OCI-LY7 (cell line): ENCODE data around the gene KCNA5. TPM values are rescaled to one million over a fixed set of nuclear protein-coding genes. Genes with fewer than 3 reads are reported as not detected.

Source experiments
- BruUV-seq: library from RNA; stranded (reverse); fragments of 400-500 nt; replicated peaks from 2 replicates; lab custom pipeline; 2021; lab: Mats Ljungman, UMichigan
- CTCF ChIA-PET: fragments of 300-600 bp; sonication (Branson Sonifier 250); formaldehyde crosslinking; loops from one replicate; lab custom pipeline; 2022; ENCODE audit warnings: antibody characterized with exemption; ENCODE audit not compliant: unreplicated experiment; lab: Charles Lee
- POLR2A ChIA-PET: fragments of 300-600 bp; sonication (Branson Sonifier 250); formaldehyde crosslinking; loops from one replicate; lab custom pipeline; 2022; ENCODE audit warnings: antibody characterized with exemption; lab: Charles Lee
- DNase-seq: peaks from one replicate; pipeline ENCODE4 v3.0.0-alpha.2; 2015; ENCODE audit warnings: low spot score
- H2AFZ ChIP-seq: fragments of 200-600 bp; sonication (generic), shearing (Covaris generic); 2 replicates; pipeline ENCODE4 v1.6.1; 2014; ENCODE audit warnings: mild to moderate bottlenecking, antibody characterized with exemption, low read length, moderate library complexity
- H3K27ac ChIP-seq: fragments of 200-600 bp; sonication (generic); 2 replicates; pipeline ENCODE4 v1.5.1; 2014; ENCODE audit warnings: mixed run types, low read depth, mild to moderate bottlenecking, moderate library complexity, low read length, inconsistent platforms; ENCODE audit not compliant: poor library complexity, severe bottlenecking
- H3K36me3 ChIP-seq: fragments of 200-600 bp; sonication (generic); 2 replicates; pipeline ENCODE4 v1.6.1; 2014; ENCODE audit warnings: mild to moderate bottlenecking, antibody characterized with exemption, low read length, moderate library complexity, mixed read lengths; ENCODE audit not compliant: insufficient read depth
- H3K4me1 ChIP-seq: fragments of 200-600 bp; sonication (generic); 2 replicates; pipeline ENCODE4 v1.5.1; 2014; ENCODE audit warnings: mild to moderate bottlenecking, low read length; ENCODE audit not compliant: insufficient read depth, poor library complexity, severe bottlenecking
- H3K4me2 ChIP-seq: fragments of 200-600 bp; sonication (generic); 2 replicates; pipeline ENCODE4 v1.6.1; 2014; ENCODE audit warnings: mild to moderate bottlenecking, low read length
- H3K4me3 ChIP-seq: fragments of 200-600 bp; sonication (generic); 2 replicates; pipeline ENCODE4 v1.5.1; 2014; ENCODE audit warnings: mild to moderate bottlenecking, low read depth, low read length; ENCODE audit not compliant: poor library complexity, severe bottlenecking
- H3K79me2 ChIP-seq: fragments of 200-600 bp; sonication (generic); 2 replicates; pipeline ENCODE4 v1.6.1; 2016; ENCODE audit warnings: low read depth, mild to moderate bottlenecking, low read length, moderate library complexity, mixed read lengths; ENCODE audit not compliant: insufficient read depth
- H3K9me2 ChIP-seq: fragments of 200-600 bp; sonication (generic); 2 replicates; pipeline ENCODE4 v1.6.1; 2016; ENCODE audit warnings: mild to moderate bottlenecking, low read length, mixed read lengths; ENCODE audit not compliant: insufficient read depth
- H3K9me3 ChIP-seq: fragments of 200-600 bp; sonication (generic); 2 replicates; pipeline ENCODE4 v1.6.1; 2014; ENCODE audit warnings: mild to moderate bottlenecking, mixed run types, low read length, mixed read lengths
- H4K20me1 ChIP-seq: fragments of 200-600 bp; sonication (generic); 2 replicates; pipeline ENCODE4 v1.6.1; 2014; ENCODE audit warnings: mild to moderate bottlenecking, antibody characterized with exemption, low read length, moderate library complexity, mixed read lengths; ENCODE audit not compliant: insufficient read depth
- CTCF ChIP-seq: fragments of 200-600 bp; sonication (generic); conservative IDR thresholded peaks from 2 replicates; pipeline ENCODE4 v1.5.1; 2014; ENCODE audit warnings: mild to moderate bottlenecking, antibody characterized with exemption, low read length, moderate library complexity, mixed read lengths
- EZH2phosphoT487 ChIP-seq: fragments of 200-600 bp; sonication (generic); IDR thresholded peaks from 2 replicates; pipeline ENCODE4 v1.6.1; 2018; ENCODE audit warnings: low read depth, borderline replicate concordance, mild to moderate bottlenecking, mixed run types, antibody characterized with exemption, low read length, moderate library complexity, mixed read lengths
- intact Hi-C: fragments of 100-400 bp; cut with micrococcal nuclease; formaldehyde crosslinking; loops from one replicate; pipeline ENCODE4 v1.10.0; 2022; ENCODE audit not compliant: unreplicated experiment
- total RNA-seq, 2 experiments: library from RNA; depleted of rRNA in 1 of 2; stranded (reverse); fragments of >200 nt in 1 of 2; shearing (Covaris generic) in 1 of 2; gene quantifications; 2 replicates each; pipeline ENCODE4 v1.2.3, GENCODE V29; 2014 to 2022

KCNA5 gene
- total RNA-seq, 2 experiments from 2014 or later = not detected

DNA sequence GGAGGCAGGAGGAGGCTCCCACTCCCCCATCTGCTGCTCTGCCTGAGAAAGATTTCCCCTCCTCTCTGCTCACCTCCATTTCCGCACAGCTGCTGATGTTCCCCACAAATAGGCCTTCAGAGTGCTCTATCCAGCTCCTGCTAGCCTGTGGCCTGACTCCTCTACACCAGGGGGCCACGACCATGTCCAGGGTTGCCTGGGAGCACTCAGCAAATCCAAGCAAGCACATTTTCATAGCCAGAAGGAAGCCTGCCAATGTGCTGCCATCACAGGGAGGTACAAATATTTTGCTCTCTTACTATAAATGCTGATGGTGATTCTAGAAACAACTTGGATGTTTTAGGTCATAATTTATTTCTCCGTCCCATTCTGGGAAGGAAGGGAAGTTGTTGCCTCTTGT lies 17.3 kb downstream of the KCNA5 start:
- H2AFZ ChIP-seq = no peak overlapping the region
- no peak overlapping the region for H3K27ac ChIP-seq
- no peaks in the 10 kb centered on the region for H3K36me3 ChIP-seq
- TF ChIP-seq EZH2phosphoT487 (no peak), CTCF (no peak)
- no peak overlapping the region for H3K4me3 ChIP-seq
- no peaks in the 10 kb centered on the region for H3K9me2 ChIP-seq
- no peak overlapping the region for H3K4me2 ChIP-seq
- no peaks in the 10 kb centered on the region for H3K79me2 ChIP-seq
- intact Hi-C loops = no loop called here
- no peak for DNase-seq
- H3K9me3 ChIP-seq = no peaks in the 10 kb centered on the region
- no peaks in the 10 kb centered on the region for H3K4me1 ChIP-seq
- BruUV-seq = no TSS peak
- H4K20me1 ChIP-seq = no peaks in the 10 kb centered on the region
- CTCF ChIA-PET = no interaction called here
- POLR2A ChIA-PET = no interaction called here

GRCh38 chr12:5063149-5063548 lies 19.5 kb downstream of the KCNA5 start:
- intact Hi-C loops = no loop called here

More at GRCh38 chr12:5063149-5063548, 19.5 kb downstream of the KCNA5 start:
- no peaks in the 10 kb centered on the region for H3K9me2 ChIP-seq
- ChIA-PET CTCF (no interaction called here), POLR2A (no interaction called here)
- TF ChIP-seq CTCF = no peak
- TF ChIP-seq EZH2phosphoT487 = no peak
- H3K27ac ChIP-seq = no peak overlapping the region
- no peaks in the 10 kb centered on the region for H3K9me3 ChIP-seq
- no peaks in the 10 kb centered on the region for H4K20me1 ChIP-seq
- no peaks in the 10 kb centered on the region for H3K36me3 ChIP-seq
- no TSS peak for BruUV-seq
- no peaks in the 10 kb centered on the region for H3K4me1 ChIP-seq
- no peak overlapping the region for H3K4me2 ChIP-seq
- DNase-seq = no peak
- no peak overlapping the region for H2AFZ ChIP-seq
- H3K79me2 ChIP-seq = no peaks in the 10 kb centered on the region
- H3K4me3 ChIP-seq = no peak overlapping the region
